Aorta (tissue), 5 donors: Measurements from ENCODE around the gene THBS3. TPM values are rescaled to one million over a fixed set of nuclear protein-coding genes. Genes with fewer than 3 reads are reported as not detected.
A peak's percentile ranks its signal among the peaks of the same experiment; 100 is the strongest.
"Not testable (repeated sequence)": the region's sequence is repeated elsewhere in the genome, so short reads cannot be mapped to it uniquely, and the experiment has no call there.

ENCODE experiments used
- ATAC-seq: fragments of 200-7000 bp; cut with Tn5 transposase; one replicate; pipeline ENCODE4 v1.9.1; 2022; ENCODE audit warnings: moderate library complexity; ENCODE audit not compliant: low FRiP score
- DNase-seq, 2 donors: peaks; one replicate each; pipeline ENCODE4 v3.0.0-alpha.2; 2020
- H3K27ac ChIP-seq, 2 donors: one replicate each; pipeline ENCODE4 v1.5.1; 2013; ENCODE audit warnings: low read length in 2 of 2, mild to moderate bottlenecking in 2 of 2, moderate library complexity in 2 of 2, control low read depth in 1 of 2, inconsistent platforms in 1 of 2, low read depth in 1 of 2
- H3K27me3 ChIP-seq, 2 donors: one replicate each; pipeline ENCODE4 v1.6.1; 2013; ENCODE audit warnings: control low read depth in 1 of 2, low read length in 1 of 2, mild to moderate bottlenecking in 1 of 2, moderate library complexity in 1 of 2; ENCODE audit not compliant: insufficient read depth in 2 of 2, control insufficient read depth in 1 of 2
- H3K36me3 ChIP-seq, 2 donors: one replicate each; pipeline ENCODE4 v1.6.1; 2013; ENCODE audit warnings: control low read depth in 1 of 2, low read length in 1 of 2, mild to moderate bottlenecking in 1 of 2; ENCODE audit not compliant: insufficient read depth in 2 of 2, control insufficient read depth in 1 of 2
- H3K4me1 ChIP-seq, 2 donors: one replicate each; pipeline ENCODE4 v1.6.1; 2013; ENCODE audit warnings: low read length in 2 of 2, control low read depth in 1 of 2, mild to moderate bottlenecking in 1 of 2, moderate library complexity in 1 of 2; ENCODE audit not compliant: insufficient read depth in 2 of 2, control insufficient read depth in 1 of 2
- H3K4me3 ChIP-seq, 2 donors: one replicate each; pipeline ENCODE4 v1.5.1; 2013; ENCODE audit warnings: low read length in 2 of 2, control low read depth in 1 of 2, mild to moderate bottlenecking in 1 of 2
- H3K9me3 ChIP-seq: one replicate; pipeline ENCODE4 v1.6.1; 2013; ENCODE audit warnings: mild to moderate bottlenecking, low read length; ENCODE audit not compliant: control insufficient read depth
- WGBS, 2 donors: extraction: QIAGEN DNeasy Blood & Tissue Kit; methylation state at CpG; one replicate each; pipeline ENCODE4 v1.1.7; 2013; 5-methylcytosine and 5-hydroxymethylcytosine counted together
- intact Hi-C, 2 donors: fragments of 100-400 bp; cut with DNase I; formaldehyde crosslinking; loops; one replicate each; pipeline versions ENCODE4 v1.14.2 to v1.15.0; 2022
- polyA plus RNA-seq, 2 donors: library from polyadenylated mRNA; stranded (reverse); fragments of 200-250 nt; gene quantifications; one replicate each; pipeline ENCODE4 v1.2.3, GENCODE V29; 2013
- total RNA-seq, 2 donors: library from RNA; stranded (reverse); fragmentation: NEBNext Ultra II Directional; extraction: Animal tissue kit (Norgen Biotek cat#: 25700); gene quantifications; one replicate each; pipeline ENCODE4 v1.2.1, GENCODE V29; 2021
- donor health status: healthy with polysubstance abuse.
- donor health status: Bipolar disorder and iron deficiency.
- donor health status: DM: no; HTN: no; CAD: no.
- donor health status: DM: no; HTN: no; CAD: no.
- donor health status: DM: yes; HTN: yes; CAD: no.

The THBS3 gene
- total and polyA plus RNA-seq, 4 donors = 21.7 to 195 (median 78.4) TPM

DNA sequence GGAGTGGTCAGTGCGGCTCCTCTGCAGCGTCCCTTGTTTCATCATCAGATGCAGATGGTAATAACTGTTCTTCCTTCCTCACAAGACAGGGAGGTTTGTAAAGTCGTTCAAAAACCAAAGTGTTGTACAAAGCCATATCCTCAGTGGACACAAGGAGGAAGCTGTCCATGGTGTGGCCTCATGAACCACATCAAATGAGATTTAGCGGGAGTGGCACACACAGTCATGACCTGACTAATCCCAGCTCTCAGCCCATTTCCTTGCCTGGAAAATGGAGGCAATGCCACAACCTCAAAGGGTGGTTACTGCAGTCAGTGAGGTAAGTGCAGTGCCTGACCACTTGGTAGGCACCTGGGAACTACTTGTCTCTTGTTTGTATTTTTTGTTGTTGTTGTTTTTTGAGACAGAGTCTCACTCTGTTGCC, 34.2 kb upstream of the THBS3 start:
- 76 to 81% methylated on average over 4 of the region's 4 CpGs for WGBS, 2 donors
- no peaks in the 10 kb centered on the region for H3K36me3 ChIP-seq
- no peaks in the 10 kb centered on the region for H3K4me1 ChIP-seq
- ATAC-seq (no peak), DNase-seq (no peak)
- no peaks in the 10 kb centered on the region for H3K9me3 ChIP-seq
- intact Hi-C loops = loop anchor here (5.0 kb wide), 1 partner anchor 35 kb away; the partner anchor contains the start of genes MTX1 (in 2 of the 2) and THBS3 (in 2 of the 2)
- no peak overlapping the region for H3K27ac ChIP-seq
- H3K27me3 ChIP-seq = no peaks in the 10 kb centered on the region
- H3K4me3 ChIP-seq = no peak overlapping the region

DNA sequence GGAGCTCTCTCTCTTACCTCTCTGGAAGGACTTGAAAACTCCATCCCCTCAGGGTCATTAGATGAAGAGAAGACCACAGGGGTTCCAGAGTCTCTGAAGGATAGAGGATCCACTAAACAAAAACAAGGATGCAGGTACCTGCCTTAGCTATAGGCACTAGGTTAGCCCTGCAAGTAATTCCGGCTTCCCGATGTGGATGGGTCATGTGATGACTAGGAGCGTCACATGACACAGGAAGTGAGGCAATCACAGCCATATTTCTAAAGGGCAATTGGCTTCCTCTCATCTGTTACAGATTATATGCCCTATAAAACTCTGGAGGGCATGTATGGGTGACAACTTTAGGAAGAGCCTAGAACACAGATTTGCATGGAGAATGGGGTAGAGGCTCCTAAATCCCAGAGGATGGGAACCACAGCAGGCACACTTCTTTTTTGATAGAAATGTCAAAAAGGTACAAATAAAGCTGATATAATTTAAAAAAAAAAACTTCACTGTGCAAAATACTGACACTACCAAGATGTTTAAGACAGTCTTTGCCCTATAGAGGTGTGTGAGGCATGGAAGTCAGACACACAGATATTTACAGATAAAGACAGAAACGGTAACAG, 33.5 kb upstream of the THBS3 start:
- 17 to 19% methylated on average over 4 of the region's 4 CpGs for WGBS, 2 donors
- Histone ChIP-seq H3K27ac (no peak overlapping the region), H3K4me1 (no peaks in the 10 kb centered on the region), H3K9me3 (no peaks in the 10 kb centered on the region), H3K27me3 (no peaks in the 10 kb centered on the region), H3K36me3 (no peaks in the 10 kb centered on the region), H3K4me3 (no peak overlapping the region)
- ATAC-seq (peak; percentile 51), DNase-seq (peak in 1 of 2 donors; percentile 75)
- intact Hi-C loops = loop anchor here (5.0 kb wide), 1 partner anchor 34 kb away; the partner anchor contains the start of genes MTX1 (in 2 of the 2) and THBS3 (in 2 of the 2)

- ATAC-seq = no peak
- H3K27me3 ChIP-seq = no peaks in the 10 kb centered on the region
- no peaks in the 10 kb centered on the region for H3K9me3 ChIP-seq
- no peak for DNase-seq
- H3K4me3 ChIP-seq = no peak overlapping the region
- no peaks in the 10 kb centered on the region for H3K4me1 ChIP-seq
- no peak overlapping the region for H3K27ac ChIP-seq
- intact Hi-C loops = no loop called here
- H3K36me3 ChIP-seq = no peaks in the 10 kb centered on the region
- WGBS, 2 donors = 86 to 88% methylated on average over 5 of the region's 5 CpGs
Observed at GRCh38 chr1:155236451-155236850, 28.8 kb upstream of the THBS3 start.

DNA sequence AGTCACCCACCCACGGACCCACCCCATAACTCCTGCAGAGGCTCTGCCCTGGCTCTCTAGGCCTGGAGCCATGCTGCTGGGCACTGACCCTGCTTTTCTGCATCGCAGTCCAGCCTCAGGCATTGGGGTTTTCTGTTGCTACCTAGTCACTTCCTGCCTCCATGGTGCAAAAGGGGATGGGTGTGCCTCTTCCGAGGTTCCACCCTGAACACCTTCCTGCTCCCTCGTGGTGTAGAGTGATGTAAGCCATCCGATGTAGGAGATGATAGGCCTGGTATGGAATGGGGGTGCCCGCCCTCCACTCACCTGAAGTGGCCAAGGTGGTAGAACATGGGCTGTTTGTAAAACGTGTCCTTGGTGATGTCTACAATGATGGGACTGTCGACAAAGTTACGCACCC, 27.7 kb upstream of the THBS3 start:
- intact Hi-C loops, H3K9me3 ChIP-seq, DNase-seq, H3K4me3 ChIP-seq, H3K27me3 ChIP-seq, H3K27ac ChIP-seq, H3K36me3 ChIP-seq, H3K4me1 ChIP-seq, ATAC-seq: not testable (repeated sequence)
- WGBS, 2 donors = 88 to 94% methylated on average over 7 to 8 of the region's 9 CpGs

DNA sequence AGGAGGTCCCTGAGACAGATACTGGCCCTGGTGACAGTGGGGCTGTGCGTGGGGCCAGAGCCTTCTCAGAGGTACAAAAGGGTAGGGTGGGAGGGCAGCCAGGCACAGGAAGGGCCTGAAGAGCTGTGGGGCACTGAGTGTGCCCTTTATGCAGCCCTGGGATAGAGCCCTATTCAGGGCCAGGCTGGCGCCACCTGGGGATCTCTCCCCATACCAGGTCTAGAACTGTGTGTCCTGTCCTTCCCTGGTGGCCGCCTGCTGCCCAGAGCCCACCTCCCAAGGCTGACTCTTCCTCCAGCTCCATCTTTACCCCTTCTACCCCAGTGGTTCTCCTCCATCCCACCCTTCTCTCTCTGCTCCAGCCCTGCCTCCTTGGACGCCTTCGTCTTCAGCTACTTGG, 25.8 kb upstream of the THBS3 start:
- H3K36me3 ChIP-seq, H3K27ac ChIP-seq, DNase-seq, H3K9me3 ChIP-seq, H3K4me3 ChIP-seq, intact Hi-C loops, H3K27me3 ChIP-seq, H3K4me1 ChIP-seq, ATAC-seq: not testable (repeated sequence)
- WGBS, 2 donors = 99 to 100% methylated on average over 1 to 2 of the region's 5 CpGs

- DNase-seq (peak; percentile 76 to 80), ATAC-seq (peak; percentile 16)
- H3K36me3 ChIP-seq, H3K27me3 ChIP-seq, H3K4me3 ChIP-seq, H3K9me3 ChIP-seq, H3K4me1 ChIP-seq, intact Hi-C loops: not testable (repeated sequence)
- H3K27ac ChIP-seq = peak overlapping the region in 1 of 2 donors; percentile 8
- WGBS, 2 donors = 9 to 15% methylated on average over 13 of the region's 13 CpGs
Observed at GRCh38 chr1:155232001-155232978, 24.6 kb upstream of the THBS3 start.

DNA sequence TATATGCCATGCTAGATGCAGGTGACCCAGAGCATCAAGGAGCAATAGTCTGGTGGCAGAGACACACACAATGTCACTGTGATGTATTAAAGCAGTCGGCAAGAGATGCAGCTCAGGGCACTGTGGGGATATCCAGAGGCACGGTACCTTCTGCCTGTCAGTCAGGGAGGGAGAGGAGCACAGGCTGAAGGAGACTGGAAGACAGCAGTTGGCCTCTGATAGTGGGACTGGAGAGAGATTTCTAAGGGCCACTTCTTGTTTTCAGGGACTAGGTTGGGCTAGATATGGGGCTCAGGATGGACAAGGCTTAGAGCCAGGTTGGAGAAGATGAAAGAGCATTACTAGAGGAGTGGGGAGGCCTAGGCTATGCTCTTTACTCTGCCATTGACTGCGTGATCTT, 23.6 kb upstream of the THBS3 start:
- peak overlapping the region; percentile 29 to 75 for H3K27ac ChIP-seq
- H3K27me3 ChIP-seq, H3K4me1 ChIP-seq, DNase-seq, ATAC-seq, H3K4me3 ChIP-seq, intact Hi-C loops, H3K9me3 ChIP-seq, H3K36me3 ChIP-seq: not testable (repeated sequence)
- WGBS, 2 donors = 93 to 94% methylated on average over 3 of the region's 3 CpGs

DNA sequence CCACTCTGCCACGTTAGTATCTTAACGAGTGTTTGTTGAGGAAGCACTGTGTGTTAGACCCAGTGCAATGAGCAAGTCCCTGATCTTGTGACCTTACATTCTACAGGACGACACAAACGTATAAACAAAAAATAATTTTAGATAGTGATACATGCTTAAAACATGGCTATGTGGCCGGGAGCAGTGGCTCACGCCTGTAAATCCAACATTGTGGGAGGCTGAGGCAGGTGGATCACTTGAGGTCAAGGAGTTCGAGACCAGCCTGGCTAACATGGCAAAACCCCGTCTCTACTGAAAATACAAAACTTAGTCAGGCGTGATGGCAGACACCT, 20.4 kb upstream of the THBS3 start:
- Histone ChIP-seq H3K27ac (peak overlapping the region in 1 of 2 donors; percentile 83), H3K36me3 (no peaks in the 10 kb centered on the region), H3K4me3 (no peak overlapping the region), H3K27me3 (no peaks in the 10 kb centered on the region), H3K9me3 (no peaks in the 10 kb centered on the region), H3K4me1 (peaks cover 5 to 8% of the 10 kb centered on the region in 2 donors)
- ATAC-seq (no peak), DNase-seq (no peak)
- intact Hi-C loops = loop anchor here in 1 of 2 donors (5.0 kb wide), 2 partner anchors 36 to 51 kb away; no protein-coding TSS in a partner anchor
- 46 to 47% methylated on average over 9 of the region's 9 CpGs for WGBS, 2 donors
